ENCODE data around the gene GCN1. TPM values are rescaled to one million over a fixed set of nuclear protein-coding genes. Genes with fewer than 3 reads are reported as not detected.
"Not testable (repeated sequence)": the region's sequence is repeated elsewhere in the genome, so short reads cannot be mapped to it uniquely, and the experiment has no call there.

The GCN1 gene
- total RNA-seq, 1 experiment from 2014 or later = 88.6 TPM

- DNase-seq (ENCODE audit: extremely low read depth, low read depth) = no peak
These were observed 20.8 kb upstream of the GCN1 start for GRCh38 chr12:120215357-120215735.

- no peak for DNase-seq (ENCODE audit: extremely low read depth, low read depth)
These were observed 20.3 kb upstream of the GCN1 start for GRCh38 chr12:120214626-120215356.

- no peak for DNase-seq (ENCODE audit: extremely low read depth, low read depth)
These were observed 19.2 kb upstream of the GCN1 start for GRCh38 chr12:120213758-120214157.

- DNase-seq (ENCODE audit: extremely low read depth, low read depth) = not testable (repeated sequence)
These were observed 18.7 kb upstream of the GCN1 start for GRCh38 chr12:120213182-120213581.

- no peak for DNase-seq (ENCODE audit: extremely low read depth, low read depth)
These were observed 17.8 kb upstream of the GCN1 start for GRCh38 chr12:120212301-120212700.

GRCh38 chr12:120211904-120212283 is 17.4 kb upstream of the GCN1 start:
- no peak for DNase-seq (ENCODE audit: extremely low read depth, low read depth)

- DNase-seq (ENCODE audit: extremely low read depth, low read depth) = no peak
These were observed 16.9 kb upstream of the GCN1 start for GRCh38 chr12:120211243-120211903.

- DNase-seq (ENCODE audit: extremely low read depth, low read depth) = no peak
These were observed 15.3 kb upstream of the GCN1 start for GRCh38 chr12:120209851-120210250.

GRCh38 chr12:120207227-120207626 is 12.7 kb upstream of the GCN1 start:
- DNase-seq (ENCODE audit: extremely low read depth, low read depth) = no peak

- not testable (repeated sequence) for DNase-seq (ENCODE audit: extremely low read depth, low read depth)
These were observed 12.3 kb upstream of the GCN1 start for GRCh38 chr12:120206781-120207180.

- DNase-seq (ENCODE audit: extremely low read depth, low read depth) = no peak
These were observed 11.7 kb upstream of the GCN1 start for GRCh38 chr12:120206228-120206627.

- DNase-seq (ENCODE audit: extremely low read depth, low read depth) = no peak
These were observed 9.7 kb upstream of the GCN1 start for GRCh38 chr12:120204171-120204570.

GRCh38 chr12:120200364-120200800 is 5.9 kb upstream of the GCN1 start:
- DNase-seq (ENCODE audit: extremely low read depth, low read depth) = no peak

- no peak for DNase-seq (ENCODE audit: extremely low read depth, low read depth)
These were observed 5.2 kb upstream of the GCN1 start for GRCh38 chr12:120199595-120200306.

- DNase-seq (ENCODE audit: extremely low read depth, low read depth) = no peak
These were observed 4.5 kb upstream of the GCN1 start for GRCh38 chr12:120199025-120199424.

GRCh38 chr12:120197542-120197887 is 3.0 kb upstream of the GCN1 start:
- DNase-seq (ENCODE audit: extremely low read depth, low read depth) = no peak

- not testable (repeated sequence) for DNase-seq (ENCODE audit: extremely low read depth, low read depth)
These were observed 2.5 kb upstream of the GCN1 start for GRCh38 chr12:120196817-120197541.

- no peak for DNase-seq (ENCODE audit: extremely low read depth, low read depth)
These were observed 1.8 kb upstream of the GCN1 start for GRCh38 chr12:120196363-120196762.

GRCh38 chr12:120194226-120194533 is 335 bp downstream of the GCN1 start:
- DNase-seq (ENCODE audit: extremely low read depth, low read depth) = no peak

GRCh38 chr12:120193286-120193685 is 1.2 kb downstream of the GCN1 start:
- not testable (repeated sequence) for DNase-seq (ENCODE audit: extremely low read depth, low read depth)

GRCh38 chr12:120190985-120191480 is 3.5 kb downstream of the GCN1 start:
- no peak for DNase-seq (ENCODE audit: extremely low read depth, low read depth)

All from NCI-H460 (cell line).